Body of pancreas (tissue), 4 donors: ENCODE measurements around the gene THOC2. TPM values are rescaled to one million over a fixed set of nuclear protein-coding genes. Genes with fewer than 3 reads are reported as not detected.
"Not testable (repeated sequence)": the region's sequence is repeated elsewhere in the genome, so short reads cannot be mapped to it uniquely, and the experiment has no call there.

ENCODE experiments used
- ATAC-seq: fragments of 150-250 bp; one replicate; pipeline ENCODE4 v1.9.1; 2016
- DNase-seq, 4 donors: peaks; one replicate each; pipeline ENCODE4 v3.0.0-alpha.2; 2019
- H3K27ac ChIP-seq, 4 donors: fragments of 200-600 bp; sonication (generic); 1 replicate in 3 of 4; 2 replicates in 1 of 4; pipeline versions ENCODE4 v1.5.1 to v1.6.1; 2016 to 2019; ENCODE audit warnings: mild to moderate bottlenecking in 1 of 4, mixed read lengths in 1 of 4, moderate library complexity in 1 of 4
- H3K27me3 ChIP-seq, 2 donors: fragments of 200-600 bp; sonication (generic); one replicate each; pipeline ENCODE4 v1.6.0; 2016; ENCODE audit warnings: mild to moderate bottlenecking in 1 of 2
- H3K36me3 ChIP-seq, 2 donors: fragments of 200-600 bp; sonication (generic); replicated peaks in 1 of 2; 2 replicates each; pipeline ENCODE4 v1.5.1; 2016; ENCODE audit warnings: low read depth in 2 of 2; ENCODE audit not compliant: insufficient read depth in 1 of 2
- H3K4me1 ChIP-seq: fragments of 200-600 bp; sonication (generic); one replicate; pipeline ENCODE4 v1.6.0; 2016
- H3K4me3 ChIP-seq, 2 donors: fragments of 200-600 bp; sonication (generic); 1 replicate in 1 of 2; 2 replicates in 1 of 2; pipeline ENCODE4 v1.5.1; 2016 to 2019
- H3K9me3 ChIP-seq, 3 donors: fragments of 200-600 bp; sonication (generic); 1 replicate in 2 of 3; 2 replicates in 1 of 3; pipeline ENCODE4 v1.5.1; 2016
- POLR2A ChIP-seq, 3 donors: fragments of 450-650 bp; IDR thresholded peaks; one replicate each; pipeline ENCODE4 v1.6.1; 2016; ENCODE audit warnings: antibody characterized with exemption in 3 of 3, mild to moderate bottlenecking in 2 of 3
- WGBS, 2 donors: methylation state at CpG; one replicate each; pipeline ENCODE4 v1.1.5; 2017; 5-methylcytosine and 5-hydroxymethylcytosine counted together
- intact Hi-C: fragments of 100-400 bp; cut with DNase I; formaldehyde crosslinking; loops from one replicate; pipeline ENCODE4 v1.15.1; 2023
- total RNA-seq, 2 donors: library from RNA; depleted of rRNA; stranded (reverse); fragments of >200 nt; gene quantifications; one replicate each; pipeline ENCODE4 v1.1.0, GENCODE V29; 2016
- TF ChIP-seq, protein P1 (sequence below), 7 experiments: fragments of 450-650 bp in 4 of 7; fragments of 200-600 bp in 3 of 7; sonication (generic) in 3 of 7; IDR thresholded peaks; one replicate each; pipeline ENCODE4 v1.5.1; 2016 to 2019; ENCODE audit warnings: antibody characterized with exemption in 7 of 7

Gene THOC2, protein sequence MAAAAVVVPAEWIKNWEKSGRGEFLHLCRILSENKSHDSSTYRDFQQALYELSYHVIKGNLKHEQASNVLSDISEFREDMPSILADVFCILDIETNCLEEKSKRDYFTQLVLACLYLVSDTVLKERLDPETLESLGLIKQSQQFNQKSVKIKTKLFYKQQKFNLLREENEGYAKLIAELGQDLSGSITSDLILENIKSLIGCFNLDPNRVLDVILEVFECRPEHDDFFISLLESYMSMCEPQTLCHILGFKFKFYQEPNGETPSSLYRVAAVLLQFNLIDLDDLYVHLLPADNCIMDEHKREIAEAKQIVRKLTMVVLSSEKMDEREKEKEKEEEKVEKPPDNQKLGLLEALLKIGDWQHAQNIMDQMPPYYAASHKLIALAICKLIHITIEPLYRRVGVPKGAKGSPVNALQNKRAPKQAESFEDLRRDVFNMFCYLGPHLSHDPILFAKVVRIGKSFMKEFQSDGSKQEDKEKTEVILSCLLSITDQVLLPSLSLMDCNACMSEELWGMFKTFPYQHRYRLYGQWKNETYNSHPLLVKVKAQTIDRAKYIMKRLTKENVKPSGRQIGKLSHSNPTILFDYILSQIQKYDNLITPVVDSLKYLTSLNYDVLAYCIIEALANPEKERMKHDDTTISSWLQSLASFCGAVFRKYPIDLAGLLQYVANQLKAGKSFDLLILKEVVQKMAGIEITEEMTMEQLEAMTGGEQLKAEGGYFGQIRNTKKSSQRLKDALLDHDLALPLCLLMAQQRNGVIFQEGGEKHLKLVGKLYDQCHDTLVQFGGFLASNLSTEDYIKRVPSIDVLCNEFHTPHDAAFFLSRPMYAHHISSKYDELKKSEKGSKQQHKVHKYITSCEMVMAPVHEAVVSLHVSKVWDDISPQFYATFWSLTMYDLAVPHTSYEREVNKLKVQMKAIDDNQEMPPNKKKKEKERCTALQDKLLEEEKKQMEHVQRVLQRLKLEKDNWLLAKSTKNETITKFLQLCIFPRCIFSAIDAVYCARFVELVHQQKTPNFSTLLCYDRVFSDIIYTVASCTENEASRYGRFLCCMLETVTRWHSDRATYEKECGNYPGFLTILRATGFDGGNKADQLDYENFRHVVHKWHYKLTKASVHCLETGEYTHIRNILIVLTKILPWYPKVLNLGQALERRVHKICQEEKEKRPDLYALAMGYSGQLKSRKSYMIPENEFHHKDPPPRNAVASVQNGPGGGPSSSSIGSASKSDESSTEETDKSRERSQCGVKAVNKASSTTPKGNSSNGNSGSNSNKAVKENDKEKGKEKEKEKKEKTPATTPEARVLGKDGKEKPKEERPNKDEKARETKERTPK (N-terminal part only)
- total RNA-seq = 10 to 100 TPM; 53.7 to 77.5 TPM

DNA sequence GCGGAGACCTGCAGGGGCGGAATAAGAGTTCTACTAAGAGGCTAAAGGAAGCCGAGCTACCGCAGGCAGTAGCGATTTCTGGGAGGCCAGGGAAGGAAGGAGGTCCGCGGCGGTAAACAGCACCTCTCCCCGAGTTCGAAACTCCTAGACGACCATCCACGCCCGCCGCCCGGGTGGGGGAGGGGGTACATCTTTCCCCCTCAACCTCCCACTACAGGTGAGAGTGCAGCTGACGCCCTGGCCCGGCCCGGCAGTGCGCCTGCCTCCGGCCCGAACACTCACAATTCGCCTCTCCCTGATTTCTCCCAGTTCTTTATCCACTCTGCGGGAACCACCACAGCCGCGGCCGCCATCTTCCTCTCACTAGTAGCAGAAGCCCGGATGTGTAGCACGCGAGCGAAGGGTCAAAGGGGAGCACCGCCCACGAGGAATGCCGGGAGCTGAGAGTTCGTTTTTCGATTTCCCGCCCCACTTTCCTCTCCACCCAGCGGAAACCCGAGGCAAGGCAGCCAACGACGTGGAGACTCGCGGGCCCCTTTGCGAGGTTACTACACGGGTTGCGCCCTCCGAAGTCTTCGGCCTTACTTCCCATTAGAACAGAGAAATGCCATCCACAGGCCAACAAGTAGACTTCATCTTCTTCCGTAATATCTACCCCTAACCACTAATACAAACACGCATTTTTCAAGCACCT lies at the start of gene THOC2:
TSS of gene THOC2 (minus strand) at position 383 of the 694 bp plus-strand sequence. CDS start at position 353, 30 bp downstream.
- H3K27me3 ChIP-seq = no peaks in the 10 kb centered on the region
- H3K27ac ChIP-seq = peak within 1 kb of the TSS; percentile 33 to 81 (median 65)
- H3K9me3 ChIP-seq = no peaks in the 10 kb centered on the region
- DNase-seq (peak; percentile 78 to 87 (median 83)), ATAC-seq (peak; percentile 97)
- 1% methylated on average over 20 to 45 of the region's 49 CpGs for WGBS, 2 donors
- TF ChIP-seq, protein P1, sequence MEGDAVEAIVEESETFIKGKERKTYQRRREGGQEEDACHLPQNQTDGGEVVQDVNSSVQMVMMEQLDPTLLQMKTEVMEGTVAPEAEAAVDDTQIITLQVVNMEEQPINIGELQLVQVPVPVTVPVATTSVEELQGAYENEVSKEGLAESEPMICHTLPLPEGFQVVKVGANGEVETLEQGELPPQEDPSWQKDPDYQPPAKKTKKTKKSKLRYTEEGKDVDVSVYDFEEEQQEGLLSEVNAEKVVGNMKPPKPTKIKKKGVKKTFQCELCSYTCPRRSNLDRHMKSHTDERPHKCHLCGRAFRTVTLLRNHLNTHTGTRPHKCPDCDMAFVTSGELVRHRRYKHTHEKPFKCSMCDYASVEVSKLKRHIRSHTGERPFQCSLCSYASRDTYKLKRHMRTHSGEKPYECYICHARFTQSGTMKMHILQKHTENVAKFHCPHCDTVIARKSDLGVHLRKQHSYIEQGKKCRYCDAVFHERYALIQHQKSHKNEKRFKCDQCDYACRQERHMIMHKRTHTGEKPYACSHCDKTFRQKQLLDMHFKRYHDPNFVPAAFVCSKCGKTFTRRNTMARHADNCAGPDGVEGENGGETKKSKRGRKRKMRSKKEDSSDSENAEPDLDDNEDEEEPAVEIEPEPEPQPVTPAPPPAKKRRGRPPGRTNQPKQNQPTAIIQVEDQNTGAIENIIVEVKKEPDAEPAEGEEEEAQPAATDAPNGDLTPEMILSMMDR (IDR thresholded peaks at IDR 0.05) = peak in 6 of 7 experiments; percentile 16 to 62 (median 44)
- TF ChIP-seq POLR2A (IDR thresholded peaks at IDR 0.05) = peak in 2 of 3 donors; percentile 54 to 56
- peak within 1 kb of the TSS; percentile 48 to 72 for H3K4me3 ChIP-seq
- H3K36me3 ChIP-seq = no peaks in the 10 kb centered on the region
- intact Hi-C loops = no loop called here
- no peaks in the 10 kb centered on the region for H3K4me1 ChIP-seq

DNA sequence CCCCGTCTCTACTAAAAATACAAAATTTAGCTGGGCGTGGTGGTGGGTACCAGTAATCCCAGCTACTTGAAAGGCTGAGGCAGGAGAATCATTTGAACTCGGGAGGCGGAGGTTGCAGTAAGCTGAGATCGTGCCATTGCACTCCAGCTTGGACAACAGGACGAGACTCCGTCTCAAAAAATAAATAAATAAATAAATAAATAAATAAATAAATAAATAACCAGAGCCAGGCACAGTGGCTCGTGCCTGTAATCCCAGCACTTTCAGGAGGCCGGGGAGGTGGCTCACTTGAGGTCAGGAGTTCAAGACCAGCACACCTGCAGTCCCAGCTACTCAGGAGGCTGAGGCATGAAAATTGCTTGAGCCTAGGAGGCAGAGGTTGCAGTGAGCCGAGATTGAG lies 48.9 kb upstream of the THOC2 start:
- H3K4me3 ChIP-seq, intact Hi-C loops, H3K27me3 ChIP-seq, H3K27ac ChIP-seq, H3K4me1 ChIP-seq, H3K36me3 ChIP-seq, H3K9me3 ChIP-seq, DNase-seq, ATAC-seq: not testable (repeated sequence)
- 89 to 93% methylated on average over 9 to 10 of the region's 10 CpGs for WGBS, 2 donors

DNA sequence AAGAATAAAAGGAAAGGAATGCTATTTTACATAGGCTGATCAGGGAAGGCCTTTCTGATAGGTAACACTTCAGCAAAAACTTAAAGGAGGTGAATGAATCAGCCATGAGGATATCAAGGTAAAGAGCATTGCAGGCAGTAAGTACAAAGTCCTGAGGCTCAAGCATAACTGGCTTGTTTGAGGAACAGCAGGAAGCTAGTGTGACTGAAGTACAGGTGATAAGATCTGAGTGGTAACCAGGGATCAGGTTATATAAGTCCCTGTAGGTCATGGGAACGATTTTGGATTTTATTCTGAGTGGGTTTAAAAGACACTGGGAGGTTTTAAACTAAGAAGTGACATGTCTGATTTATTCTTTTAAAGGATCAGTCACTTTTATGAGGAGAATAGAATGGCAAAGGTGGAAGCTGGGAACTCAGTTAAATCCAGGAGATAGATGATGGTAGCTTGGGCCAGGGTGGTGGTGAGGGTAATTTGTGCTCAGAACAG lies 47.1 kb upstream of the THOC2 start:
- Histone ChIP-seq H3K4me1 (no peaks in the 10 kb centered on the region), H3K27me3 (no peaks in the 10 kb centered on the region), H3K36me3 (no peaks in the 10 kb centered on the region), H3K4me3 (no peak overlapping the region), H3K27ac (no peak overlapping the region), H3K9me3 (no peaks in the 10 kb centered on the region)
- ATAC-seq = no peak
- TF ChIP-seq, protein P1 (IDR thresholded peaks at IDR 0.05) = no peak
- no peak for TF ChIP-seq POLR2A (IDR thresholded peaks at IDR 0.05)
- intact Hi-C loops = no loop called here
- DNase-seq = peak in 1 of 4 donors; percentile 5
- WGBS, 2 donors = 0 to 10% methylated on average over 1 of the region's 1 CpG

DNA sequence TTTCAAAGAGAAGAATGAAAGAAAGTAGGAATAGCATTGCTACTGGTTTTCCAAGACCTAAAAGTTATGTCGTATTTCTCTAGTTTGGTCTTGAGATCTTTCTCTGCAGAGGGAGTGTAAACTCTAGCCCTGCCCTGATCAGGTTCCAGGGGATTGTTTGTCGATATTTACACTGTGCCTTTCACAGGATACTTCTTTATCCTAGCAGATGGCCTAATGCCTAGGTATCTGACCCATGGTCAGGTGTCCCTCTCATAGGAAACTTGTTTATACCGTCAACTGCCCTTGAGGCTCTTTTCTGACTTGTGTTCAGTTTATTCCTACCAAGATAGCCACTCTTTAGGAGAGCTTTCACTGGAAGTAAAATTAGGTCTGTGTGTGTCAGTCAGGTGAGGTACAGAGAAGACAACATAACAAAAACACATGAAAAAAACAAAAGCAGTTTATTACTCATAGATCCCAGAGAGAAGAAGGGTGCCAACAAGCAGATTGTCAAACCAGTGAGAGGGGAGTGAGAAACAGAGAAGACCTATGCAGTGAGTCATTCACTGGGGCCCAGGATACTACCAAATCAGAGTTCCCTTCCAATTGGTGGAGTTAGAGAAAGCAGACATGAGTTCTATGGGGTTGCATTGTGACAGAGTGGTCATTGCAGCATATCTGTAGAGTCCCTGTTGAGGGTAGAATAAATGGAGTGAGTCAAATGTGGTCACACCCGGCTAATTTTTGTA lies 40.6 kb upstream of the THOC2 start:
- ATAC-seq (no peak), DNase-seq (no peak)
- H3K9me3 ChIP-seq = no peaks in the 10 kb centered on the region
- no peak overlapping the region for H3K4me3 ChIP-seq
- no peaks in the 10 kb centered on the region for H3K27me3 ChIP-seq
- intact Hi-C loops = no loop called here
- H3K27ac ChIP-seq = no peak overlapping the region
- WGBS, 2 donors = 75 to 90% methylated on average over 3 to 4 of the region's 4 CpGs
- H3K36me3 ChIP-seq = no peaks in the 10 kb centered on the region
- H3K4me1 ChIP-seq = no peaks in the 10 kb centered on the region
- TF ChIP-seq, protein P1 (IDR thresholded peaks at IDR 0.05) = no peak
- no peak for TF ChIP-seq POLR2A (IDR thresholded peaks at IDR 0.05)
